ENCODE measurements around the gene LMBRD2.

LMBRD2 gene

GRCh38 chr5:36155291-36155690 lies 3.6 kb upstream of the LMBRD2 start:
- peaks cover 7 to 44% (median 15%) of the 10 kb centered on the region in 3 donors for H3K36me3 ChIP-seq
- TF ChIP-seq CTCF (IDR thresholded peaks at IDR 0.05) = no peak
- H3K4me3 ChIP-seq = no peak overlapping the region
- H3K27ac ChIP-seq = no peak overlapping the region
- no peaks in the 10 kb centered on the region for H3K9me3 ChIP-seq
- no peak for DNase-seq
- intact Hi-C loops (cut with DNase I; ENCODE audit: low total_unique reads) = loop anchor here (10.0 kb wide), 1 partner anchor 80 kb away; no protein-coding TSS in a partner anchor
- no peaks in the 10 kb centered on the region for H3K27me3 ChIP-seq
- peaks cover 0 to 43% (median 21%) of the 10 kb centered on the region in 4 donors for H3K4me1 ChIP-seq

DNA sequence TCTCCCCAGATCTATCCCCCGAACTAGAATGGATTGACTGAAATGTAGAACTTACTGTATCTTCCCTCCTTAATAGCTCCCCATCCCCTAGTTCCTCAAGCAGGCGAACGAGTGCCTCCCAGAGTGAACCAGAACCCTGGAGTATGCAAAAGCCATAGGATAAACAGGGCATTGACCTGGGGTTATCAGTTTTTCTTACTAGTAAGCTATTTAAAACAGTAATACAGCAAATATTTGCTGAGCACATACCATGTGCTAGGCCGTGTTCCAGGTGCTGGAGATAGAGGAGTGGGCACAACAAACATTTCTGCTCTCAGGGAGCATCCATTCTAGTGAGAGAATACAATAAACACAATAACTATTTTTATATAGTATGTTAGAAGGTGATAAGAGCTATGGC lies 2.0 kb upstream of the LMBRD2 start:
- Histone ChIP-seq H3K36me3 (peaks cover 0 to 29% (median 5%) of the 10 kb centered on the region in 3 donors), H3K27ac (no peak overlapping the region), H3K4me3 (no peak overlapping the region), H3K9me3 (no peaks in the 10 kb centered on the region), H3K4me1 (peaks cover 0 to 58% (median 27%) of the 10 kb centered on the region in 4 donors), H3K27me3 (no peaks in the 10 kb centered on the region)
- TF ChIP-seq CTCF (IDR thresholded peaks at IDR 0.05) = no peak
- intact Hi-C loops (cut with DNase I; ENCODE audit: low total_unique reads) = loop anchor here (10.0 kb wide), 1 partner anchor 81 kb away; no protein-coding TSS in a partner anchor
- no peak for DNase-seq

DNA sequence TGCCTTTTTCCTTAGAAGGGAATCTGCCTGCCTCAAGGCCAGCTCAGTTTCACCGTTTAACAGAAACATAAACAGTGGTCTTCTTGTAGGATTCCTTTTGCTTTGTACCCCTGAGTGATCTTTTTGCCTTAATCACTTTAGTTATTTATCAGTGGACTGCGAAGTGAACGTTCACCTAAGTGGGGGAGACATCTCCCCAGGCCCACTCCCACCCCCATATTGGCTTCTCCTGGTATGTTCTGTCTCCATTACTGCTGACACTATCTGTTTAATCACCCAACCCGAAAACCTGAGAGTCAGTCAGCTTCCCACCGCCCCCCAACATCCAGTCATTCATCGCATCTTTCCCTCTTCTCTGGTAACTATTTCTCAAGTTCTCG lies 1.6 kb upstream of the LMBRD2 start:
- no peak for TF ChIP-seq CTCF (IDR thresholded peaks at IDR 0.05)
- H3K9me3 ChIP-seq = no peaks in the 10 kb centered on the region
- H3K4me1 ChIP-seq = peaks cover 0 to 58% (median 27%) of the 10 kb centered on the region in 4 donors
- intact Hi-C loops (cut with DNase I; ENCODE audit: low total_unique reads) = loop anchor here (10.0 kb wide), 1 partner anchor 82 kb away; no protein-coding TSS in a partner anchor
- H3K36me3 ChIP-seq = peaks cover 0 to 25% (median 5%) of the 10 kb centered on the region in 3 donors
- no peaks in the 10 kb centered on the region for H3K27me3 ChIP-seq
- H3K27ac ChIP-seq = no peak overlapping the region
- H3K4me3 ChIP-seq = peak overlapping the region in 1 of 2 donors; percentile 98
- no peak for DNase-seq

- Histone ChIP-seq H3K27me3 (no peaks in the 10 kb centered on the region), H3K4me3 (peak overlapping the region; percentile 94 to 98), H3K36me3 (peaks cover 0 to 18% (median 3%) of the 10 kb centered on the region in 3 donors), H3K4me1 (peaks cover 0 to 58% (median 27%) of the 10 kb centered on the region in 4 donors), H3K27ac (peak overlapping the region; percentile 83 to 90), H3K9me3 (no peaks in the 10 kb centered on the region)
- DNase-seq = no peak
- TF ChIP-seq CTCF (IDR thresholded peaks at IDR 0.05) = no peak
- intact Hi-C loops (cut with DNase I; ENCODE audit: low total_unique reads) = loop anchor here (10.0 kb wide), 1 partner anchor 82 kb away; no protein-coding TSS in a partner anchor
Measured at GRCh38 chr5:36152324-36153297, 924 bp upstream of the LMBRD2 start.

DNA sequence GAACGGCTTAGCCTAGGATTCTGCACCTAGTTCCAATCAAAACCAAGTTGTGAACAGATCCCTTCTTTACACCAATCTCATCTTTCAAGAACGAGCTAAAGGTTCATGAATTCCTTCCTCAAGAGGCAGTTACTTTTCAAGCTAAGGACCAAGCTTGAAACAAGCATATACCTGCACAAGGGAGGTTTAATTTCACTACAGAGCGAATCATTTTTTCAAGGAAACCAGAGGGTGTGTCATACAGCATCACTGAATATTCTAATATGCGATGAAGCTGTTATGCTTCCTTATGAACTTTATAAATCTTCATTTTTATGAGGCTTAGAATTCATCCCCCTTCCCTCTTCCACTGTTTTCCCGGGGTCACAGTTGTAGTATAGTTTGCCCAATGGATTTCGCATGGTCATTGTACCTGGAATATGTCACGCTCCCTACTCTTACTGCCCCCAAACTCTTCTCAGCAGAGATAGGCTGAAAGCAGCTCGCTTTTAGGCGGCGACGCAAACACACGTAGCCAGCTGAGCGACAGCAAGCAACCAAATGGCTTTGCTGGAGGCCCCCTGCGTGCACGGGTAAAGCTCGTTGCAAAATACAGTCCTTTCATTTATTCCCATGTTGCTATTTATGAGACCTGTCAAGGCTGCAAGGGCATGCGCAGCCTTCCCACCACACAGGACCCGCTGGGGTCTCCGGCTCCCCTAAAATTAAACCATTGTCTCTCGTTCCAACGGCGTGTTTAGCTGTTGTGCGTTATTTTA lies 832 bp downstream of the LMBRD2 start:
- peaks cover 0 to 52% (median 24%) of the 10 kb centered on the region in 4 donors for H3K4me1 ChIP-seq
- H3K36me3 ChIP-seq = peaks cover 0 to 12% (median 0%) of the 10 kb centered on the region in 3 donors
- H3K27ac ChIP-seq = peak overlapping the region; percentile 83 to 90
- DNase-seq = peak in 1 of 2 donors; percentile 26
- no peak for TF ChIP-seq CTCF (IDR thresholded peaks at IDR 0.05)
- no peaks in the 10 kb centered on the region for H3K9me3 ChIP-seq
- peak overlapping the region; percentile 94 to 98 for H3K4me3 ChIP-seq
- intact Hi-C loops (cut with DNase I; ENCODE audit: low total_unique reads) = loop anchor here (10.0 kb wide), 1 partner anchor 84 kb away; no protein-coding TSS in a partner anchor
- no peaks in the 10 kb centered on the region for H3K27me3 ChIP-seq
